Astrocyte (in vitro differentiated cells and primary cell): ENCODE results near the gene KLHDC10.

Experiments
- CTCF ChIP-seq: IDR thresholded peaks from 2 replicates; pipeline ENCODE4 v1.5.1; 2011; ENCODE audit warnings: low read depth, mild to moderate bottlenecking, inconsistent platforms, low read length, moderate library complexity; ENCODE audit not compliant: insufficient read depth
- EZH2 ChIP-seq: IDR thresholded peaks from 2 replicates; pipeline ENCODE4 v1.6.1; 2012; ENCODE audit warnings: mild to moderate bottlenecking, low read length, inconsistent platforms; ENCODE audit not compliant: insufficient read depth

DNA sequence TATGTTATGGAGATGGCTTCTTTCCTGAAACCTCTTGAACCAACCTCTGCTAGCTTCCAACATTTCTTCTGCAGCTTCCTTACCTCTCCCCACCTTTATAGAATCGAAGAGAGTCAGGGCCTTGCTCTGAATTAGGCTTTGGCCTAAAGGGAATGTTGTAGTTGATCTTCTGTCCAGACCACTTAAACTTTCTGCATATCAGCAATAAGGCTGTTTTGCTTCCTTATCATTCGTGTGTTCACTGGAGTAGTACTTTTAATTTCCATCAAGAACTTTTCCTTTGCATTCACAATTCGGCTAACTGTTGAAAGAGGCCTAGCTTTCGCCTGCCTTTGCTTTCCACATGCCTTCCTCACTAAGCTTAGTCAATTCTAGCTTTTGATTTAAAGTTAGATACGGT is 48.0 kb downstream of the KLHDC10 start:
- no peak for TF ChIP-seq CTCF
- no peak for TF ChIP-seq EZH2
